Loucy (cell line): ENCODE data around the gene CRTAC1.

Experiments
- H2AFZ ChIP-seq: fragments of 200-600 bp; sonication (generic); 2 replicates; pipeline ENCODE4 v1.6.0; 2016; ENCODE audit warnings: antibody characterized with exemption, mild to moderate bottlenecking, low read length, moderate library complexity
- H3F3A ChIP-seq: fragments of 200-600 bp; 2 replicates; pipeline ENCODE4 v1.6.0; 2016; ENCODE audit warnings: antibody characterized with exemption, low read depth, mild to moderate bottlenecking
- H3K27me3 ChIP-seq: fragments of 200-600 bp; sonication (generic); 2 replicates; pipeline ENCODE4 v1.6.1; 2014; ENCODE audit warnings: low read length, mild to moderate bottlenecking; ENCODE audit not compliant: insufficient read depth, poor library complexity, severe bottlenecking
- H3K36me3 ChIP-seq: fragments of 200-600 bp; sonication (generic); 2 replicates; pipeline ENCODE4 v1.6.1; 2016; ENCODE audit warnings: low read length; ENCODE audit not compliant: insufficient read depth
- H3K4me1 ChIP-seq: fragments of 200-600 bp; sonication (generic); 2 replicates; pipeline ENCODE4 v1.5.1; 2014; ENCODE audit warnings: low read length, mild to moderate bottlenecking; ENCODE audit not compliant: insufficient read depth, poor library complexity, severe bottlenecking
- H3K4me2 ChIP-seq: fragments of 200-600 bp; sonication (generic); 2 replicates; pipeline ENCODE4 v1.6.0; 2014; ENCODE audit warnings: antibody characterized with exemption, low read length, low read depth, mild to moderate bottlenecking; ENCODE audit not compliant: poor library complexity, severe bottlenecking
- H3K4me3 ChIP-seq: fragments of 200-600 bp; sonication (generic); 2 replicates; pipeline ENCODE4 v1.5.1; 2014; ENCODE audit warnings: low read length, mild to moderate bottlenecking, mixed read lengths; ENCODE audit not compliant: poor library complexity, severe bottlenecking
- H3K79me2 ChIP-seq: fragments of 200-600 bp; sonication (generic); 2 replicates; pipeline ENCODE4 v1.6.1; 2014; ENCODE audit warnings: low read length; ENCODE audit not compliant: insufficient read depth
- H3K9ac ChIP-seq: fragments of 200-600 bp; sonication (generic); 2 replicates; pipeline ENCODE4 v1.6.0; 2014; ENCODE audit warnings: mild to moderate bottlenecking, low read depth, low read length, moderate library complexity; ENCODE audit not compliant: poor library complexity, severe bottlenecking
- H3K9me2 ChIP-seq: fragments of 200-600 bp; sonication (generic); replicated peaks from 2 replicates; pipeline ENCODE4 v1.6.1; 2016; ENCODE audit warnings: low read depth, low read length, mixed read lengths
- H3K9me3 ChIP-seq: fragments of 200-600 bp; sonication (generic); 2 replicates; pipeline ENCODE4 v1.6.1; 2014; ENCODE audit warnings: mild to moderate bottlenecking, antibody characterized with exemption, low read length, low read depth; ENCODE audit not compliant: insufficient read depth
- H4K20me1 ChIP-seq: fragments of 200-600 bp; sonication (generic); 2 replicates; pipeline ENCODE4 v1.6.0; 2014; ENCODE audit warnings: antibody characterized with exemption, low read length, mild to moderate bottlenecking; ENCODE audit not compliant: insufficient read depth, poor library complexity, severe bottlenecking
- EZH2phosphoT487 ChIP-seq: fragments of 200-600 bp; IDR thresholded peaks from 2 replicates; pipeline ENCODE4 v1.6.1; 2018; ENCODE audit warnings: antibody characterized with exemption, mild to moderate bottlenecking, moderate library complexity, borderline replicate concordance
- TF ChIP-seq, protein P1 (sequence below): fragments of 200-600 bp; sonication (generic); conservative IDR thresholded peaks from 2 replicates; pipeline ENCODE4 v1.5.1; 2014; ENCODE audit warnings: mild to moderate bottlenecking, antibody characterized with exemption, low read length

Gene CRTAC1

DNA sequence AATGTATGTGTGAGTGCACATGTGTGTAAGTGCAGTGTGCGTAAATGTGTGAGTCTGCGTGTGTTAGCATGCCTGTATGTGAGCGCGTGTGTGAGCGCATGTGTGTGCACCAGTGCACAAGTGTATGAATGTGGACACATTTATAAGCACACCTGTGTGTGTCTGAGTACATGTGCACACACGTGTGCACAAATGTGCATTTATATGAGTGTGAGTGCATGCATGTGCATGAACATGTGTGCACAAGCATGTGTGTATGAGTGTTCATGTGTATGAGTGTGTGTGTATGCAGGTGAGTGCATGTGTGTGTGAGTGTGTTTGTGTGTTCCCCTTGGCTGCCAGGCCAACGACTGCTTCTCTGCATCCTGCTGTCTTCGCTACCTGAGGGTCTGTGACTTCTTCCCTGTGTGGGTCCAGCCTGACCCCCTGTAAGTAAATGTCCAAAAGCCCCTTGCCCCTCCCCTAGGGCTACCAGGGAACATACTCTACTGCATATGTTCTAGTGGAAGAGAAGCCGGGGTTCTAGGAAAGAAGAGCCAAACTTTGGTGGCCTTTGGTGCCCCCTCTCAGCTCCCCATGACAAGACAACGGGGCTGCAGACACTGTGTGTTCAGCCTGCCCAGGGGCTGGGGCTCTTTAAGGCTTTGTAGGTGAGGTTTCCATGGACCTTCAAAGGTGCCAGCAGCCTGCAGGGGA, 163.7 kb downstream of the CRTAC1 start:
- TF ChIP-seq, protein P1, sequence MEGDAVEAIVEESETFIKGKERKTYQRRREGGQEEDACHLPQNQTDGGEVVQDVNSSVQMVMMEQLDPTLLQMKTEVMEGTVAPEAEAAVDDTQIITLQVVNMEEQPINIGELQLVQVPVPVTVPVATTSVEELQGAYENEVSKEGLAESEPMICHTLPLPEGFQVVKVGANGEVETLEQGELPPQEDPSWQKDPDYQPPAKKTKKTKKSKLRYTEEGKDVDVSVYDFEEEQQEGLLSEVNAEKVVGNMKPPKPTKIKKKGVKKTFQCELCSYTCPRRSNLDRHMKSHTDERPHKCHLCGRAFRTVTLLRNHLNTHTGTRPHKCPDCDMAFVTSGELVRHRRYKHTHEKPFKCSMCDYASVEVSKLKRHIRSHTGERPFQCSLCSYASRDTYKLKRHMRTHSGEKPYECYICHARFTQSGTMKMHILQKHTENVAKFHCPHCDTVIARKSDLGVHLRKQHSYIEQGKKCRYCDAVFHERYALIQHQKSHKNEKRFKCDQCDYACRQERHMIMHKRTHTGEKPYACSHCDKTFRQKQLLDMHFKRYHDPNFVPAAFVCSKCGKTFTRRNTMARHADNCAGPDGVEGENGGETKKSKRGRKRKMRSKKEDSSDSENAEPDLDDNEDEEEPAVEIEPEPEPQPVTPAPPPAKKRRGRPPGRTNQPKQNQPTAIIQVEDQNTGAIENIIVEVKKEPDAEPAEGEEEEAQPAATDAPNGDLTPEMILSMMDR, result peak; percentile 11; the same call in 1 of the 2 replicates
- TF ChIP-seq EZH2phosphoT487, result no peak
- H3K9me3 ChIP-seq, result no peaks in the 10 kb centered on the region
- H3K27me3 ChIP-seq, result no peaks in the 10 kb centered on the region
- no peaks in the 10 kb centered on the region for H3K9me2 ChIP-seq
- H3K9ac ChIP-seq, result no peak overlapping the region
- no peaks in the 10 kb centered on the region for H3F3A ChIP-seq
- H3K4me2 ChIP-seq, result no peak overlapping the region
- H3K79me2 ChIP-seq, result no peaks in the 10 kb centered on the region
- H4K20me1 ChIP-seq, result no peaks in the 10 kb centered on the region
- no peak overlapping the region for H2AFZ ChIP-seq
- H3K36me3 ChIP-seq, result no peaks in the 10 kb centered on the region
- H3K4me1 ChIP-seq, result peaks cover 14% of the 10 kb centered on the region
- no peak overlapping the region for H3K4me3 ChIP-seq

- no peaks in the 10 kb centered on the region for H3K27me3 ChIP-seq
- H3F3A ChIP-seq, result no peaks in the 10 kb centered on the region
- peaks cover 14% of the 10 kb centered on the region for H3K4me1 ChIP-seq
- no peaks in the 10 kb centered on the region for H3K79me2 ChIP-seq
- no peak overlapping the region for H3K4me2 ChIP-seq
- H3K36me3 ChIP-seq, result no peaks in the 10 kb centered on the region
- no peaks in the 10 kb centered on the region for H3K9me2 ChIP-seq
- no peak overlapping the region for H3K9ac ChIP-seq
- H4K20me1 ChIP-seq, result no peaks in the 10 kb centered on the region
- TF ChIP-seq, protein P1, result no peak
- no peak for TF ChIP-seq EZH2phosphoT487
- H2AFZ ChIP-seq, result no peak overlapping the region
- H3K4me3 ChIP-seq, result no peak overlapping the region
- H3K9me3 ChIP-seq, result no peaks in the 10 kb centered on the region
Observed at GRCh38 chr10:97865488-97865887, 164.9 kb downstream of the CRTAC1 start.

DNA sequence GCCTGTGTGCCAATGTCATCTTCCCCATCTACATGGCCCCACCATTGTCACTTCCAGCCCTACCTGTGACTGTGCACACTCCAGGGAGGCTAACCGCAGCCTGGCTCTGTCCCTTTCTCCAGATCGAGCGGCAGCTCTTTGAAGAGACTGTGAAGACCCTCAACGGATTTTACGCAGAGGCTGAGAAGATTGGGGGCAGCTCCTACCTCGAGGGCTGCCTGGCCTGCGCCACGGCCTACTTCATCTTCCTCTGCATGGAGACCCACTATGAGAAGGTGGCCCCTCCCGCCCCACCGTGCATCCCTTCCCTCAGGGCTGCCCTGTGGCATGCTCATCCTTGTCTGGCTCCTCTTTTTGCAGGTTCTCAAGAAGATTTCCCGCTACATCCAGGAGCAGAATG, 166.6 kb downstream of the CRTAC1 start:
- no peaks in the 10 kb centered on the region for H4K20me1 ChIP-seq
- H2AFZ ChIP-seq, result no peak overlapping the region
- TF ChIP-seq EZH2phosphoT487, result no peak
- peaks cover 2% of the 10 kb centered on the region for H3K4me1 ChIP-seq
- no peaks in the 10 kb centered on the region for H3K79me2 ChIP-seq
- H3K9me2 ChIP-seq, result no peaks in the 10 kb centered on the region
- no peak overlapping the region for H3K9ac ChIP-seq
- no peaks in the 10 kb centered on the region for H3K36me3 ChIP-seq
- no peak overlapping the region for H3K4me2 ChIP-seq
- H3K9me3 ChIP-seq, result no peaks in the 10 kb centered on the region
- H3F3A ChIP-seq, result no peaks in the 10 kb centered on the region
- no peak overlapping the region for H3K4me3 ChIP-seq
- H3K27me3 ChIP-seq, result no peaks in the 10 kb centered on the region

- no peak for TF ChIP-seq EZH2phosphoT487
- TF ChIP-seq, protein P1, result no peak
- no peaks in the 10 kb centered on the region for H3K27me3 ChIP-seq
- H3K79me2 ChIP-seq, result no peaks in the 10 kb centered on the region
- no peaks in the 10 kb centered on the region for H3F3A ChIP-seq
- no peaks in the 10 kb centered on the region for H3K36me3 ChIP-seq
- H3K9me3 ChIP-seq, result no peaks in the 10 kb centered on the region
- no peaks in the 10 kb centered on the region for H3K4me1 ChIP-seq
- H2AFZ ChIP-seq, result no peak overlapping the region
- H3K4me2 ChIP-seq, result no peak overlapping the region
- no peak overlapping the region for H3K4me3 ChIP-seq
- H3K9ac ChIP-seq, result no peak overlapping the region
- H3K9me2 ChIP-seq, result no peaks in the 10 kb centered on the region
- H4K20me1 ChIP-seq, result no peaks in the 10 kb centered on the region
Observed at GRCh38 chr10:97861924-97862323, 168.5 kb downstream of the CRTAC1 start.
